T1000 (cell line): Measurements from ENCODE around the gene FSCN2.

ENCODE experiments used
- DNase-seq: peaks from one replicate; lab custom pipeline; 2025; ENCODE audit warnings: mixed read lengths; lab: John Stamatoyannopoulos, UW

The FSCN2 gene

GRCh38 chr17:81527591-81528383 is at the start of gene FSCN2:
TSS of gene FSCN2 (plus strand) at chr17:81528377. CDS start at chr17:81528532, 155 bp downstream.
- no peak for DNase-seq

- DNase-seq, result no peak
Observed at GRCh38 chr17:81479175-81480071, 48.8 kb upstream of the FSCN2 start.

GRCh38 chr17:81480140-81481072 is 47.8 kb upstream of the FSCN2 start:
- DNase-seq, result peak; percentile 68

GRCh38 chr17:81481073-81481799 is 46.9 kb upstream of the FSCN2 start:
- no peak for DNase-seq

GRCh38 chr17:81481815-81482505 is 46.2 kb upstream of the FSCN2 start:
- no peak for DNase-seq

GRCh38 chr17:81482673-81483072 is 45.5 kb upstream of the FSCN2 start:
- DNase-seq, result no peak

GRCh38 chr17:81483085-81483861 is 44.9 kb upstream of the FSCN2 start:
- no peak for DNase-seq

GRCh38 chr17:81483862-81484194 is 44.3 kb upstream of the FSCN2 start:
- no peak for DNase-seq

- peak; percentile 86 for DNase-seq
Observed at GRCh38 chr17:81484195-81484979, 43.8 kb upstream of the FSCN2 start.

GRCh38 chr17:81486199-81486810 is 41.9 kb upstream of the FSCN2 start:
- DNase-seq, result no peak

- no peak for DNase-seq
Observed at GRCh38 chr17:81487089-81487486, 41.1 kb upstream of the FSCN2 start.

GRCh38 chr17:81487487-81488275 is 40.5 kb upstream of the FSCN2 start:
- DNase-seq, result peak; percentile 41

GRCh38 chr17:81488276-81488860 is 39.8 kb upstream of the FSCN2 start:
- no peak for DNase-seq

GRCh38 chr17:81489012-81489997 is 38.9 kb upstream of the FSCN2 start:
- DNase-seq, result no peak

- no peak for DNase-seq
Observed at GRCh38 chr17:81489998-81490992, 37.9 kb upstream of the FSCN2 start.
